Measurements from ENCODE around the gene SLC2A1. TPM values are rescaled to one million over a fixed set of nuclear protein-coding genes. Genes with fewer than 3 reads are reported as not detected.
A peak's percentile ranks its signal among the peaks of the same experiment; 100 is the strongest.

Gene SLC2A1
- total and polyA plus RNA-seq, 9 of the 15 experiments (the other 6 are each of a cell fraction or from before 2014, with no cell fraction given), result 12.6 to 153 (median 48.0) TPM

DNA sequence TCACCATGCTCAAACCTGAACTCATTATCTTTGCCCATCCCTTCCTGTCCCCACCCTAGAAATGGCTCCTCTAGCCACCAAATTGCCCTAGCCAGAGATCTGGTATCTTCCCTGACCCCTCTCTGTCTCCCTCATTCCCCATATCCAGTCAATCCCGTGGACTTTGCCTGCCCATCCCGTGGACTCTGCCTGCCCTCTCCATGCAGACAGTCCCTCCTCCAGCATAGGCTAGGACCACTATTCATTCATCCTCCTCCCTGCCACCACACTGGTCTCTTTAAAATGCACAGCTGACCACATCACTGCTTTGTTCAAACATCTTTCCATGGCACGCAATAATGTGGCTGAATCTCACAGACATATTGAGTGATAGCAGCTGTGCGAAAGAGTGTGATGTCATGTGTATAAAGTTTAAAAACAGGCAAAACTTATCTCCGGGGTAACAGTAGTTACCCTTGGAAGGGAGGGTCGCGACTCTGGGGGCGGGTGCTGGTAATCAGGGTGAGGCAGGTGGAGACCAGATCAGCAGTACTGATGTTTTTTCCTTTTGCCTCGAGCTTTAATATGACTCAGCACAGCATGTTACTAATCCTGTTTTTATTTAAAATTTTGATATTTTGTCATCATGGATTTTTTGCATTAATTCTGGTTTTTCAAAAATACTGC is 4.8 kb upstream of the SLC2A1 start (continued):
- TF ChIP-seq, protein P1, sequence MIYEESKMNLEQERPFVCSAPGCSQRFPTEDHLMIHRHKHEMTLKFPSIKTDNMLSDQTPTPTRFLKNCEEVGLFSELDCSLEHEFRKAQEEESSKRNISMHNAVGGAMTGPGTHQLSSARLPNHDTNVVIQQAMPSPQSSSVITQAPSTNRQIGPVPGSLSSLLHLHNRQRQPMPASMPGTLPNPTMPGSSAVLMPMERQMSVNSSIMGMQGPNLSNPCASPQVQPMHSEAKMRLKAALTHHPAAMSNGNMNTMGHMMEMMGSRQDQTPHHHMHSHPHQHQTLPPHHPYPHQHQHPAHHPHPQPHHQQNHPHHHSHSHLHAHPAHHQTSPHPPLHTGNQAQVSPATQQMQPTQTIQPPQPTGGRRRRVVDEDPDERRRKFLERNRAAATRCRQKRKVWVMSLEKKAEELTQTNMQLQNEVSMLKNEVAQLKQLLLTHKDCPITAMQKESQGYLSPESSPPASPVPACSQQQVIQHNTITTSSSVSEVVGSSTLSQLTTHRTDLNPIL (CRISPR knock-in tag; IDR thresholded peaks at IDR 0.05), result no peak
- TF ChIP-seq RFX5 (IDR thresholded peaks at IDR 0.05; ENCODE audit: low read depth, low read length) (peak; percentile 62), MXI1 (IDR thresholded peaks at IDR 0.05; ENCODE audit: low read depth, low read length) (peak; percentile 82), TCF7L2 (IDR thresholded peaks at IDR 0.05; ENCODE audit: low read depth, low read length) (no peak), MYC (IDR thresholded peaks at IDR 0.05; ENCODE audit: low read depth, low read length) (peak; percentile 73), MYC (CRISPR knock-in tag; IDR thresholded peaks at IDR 0.05; ENCODE audit: borderline replicate concordance, low read depth) (no peak), HDAC8 (tag; IDR thresholded peaks at IDR 0.05) (no peak), ESRRB (CRISPR knock-in tag; IDR thresholded peaks at IDR 0.05; ENCODE audit: borderline replicate concordance) (no peak), FOXJ3 (CRISPR knock-in tag; IDR thresholded peaks at IDR 0.05) (peak; percentile 70; the same call in 1 of the 2 replicates), HNRNPLL (IDR thresholded peaks at IDR 0.05; ENCODE audit: low read depth, low read length, poor library complexity, severe bottlenecking) (no peak), MCM3 (IDR thresholded peaks at IDR 0.05) (no peak), ZNF134 (CRISPR knock-in tag; conservative IDR thresholded peaks at IDR 0.05) (peak; percentile 33; the same call in 1 of the 2 replicates), NR1H2 (CRISPR knock-in tag; IDR thresholded peaks at IDR 0.05) (no peak), ZNF584 (CRISPR knock-in tag; IDR thresholded peaks at IDR 0.05; ENCODE audit: low read depth) (peak; percentile 83; the same call in 1 of the 2 replicates), SPI1 (IDR thresholded peaks at IDR 0.05; ENCODE audit: borderline replicate concordance, low read depth, low read length) (no peak), BRD9 (IDR thresholded peaks at IDR 0.05; ENCODE audit: low read depth, partially characterized antibody) (no peak), KLF16 (IDR thresholded peaks at IDR 0.05) (peak; percentile 99), ZSCAN29 (IDR thresholded peaks at IDR 0.05) (peak; percentile 55; the same call in 1 of the 2 replicates), ZNF77 (CRISPR knock-in tag; IDR thresholded peaks at IDR 0.05) (no peak)
- TF ChIP-seq, protein P2, sequence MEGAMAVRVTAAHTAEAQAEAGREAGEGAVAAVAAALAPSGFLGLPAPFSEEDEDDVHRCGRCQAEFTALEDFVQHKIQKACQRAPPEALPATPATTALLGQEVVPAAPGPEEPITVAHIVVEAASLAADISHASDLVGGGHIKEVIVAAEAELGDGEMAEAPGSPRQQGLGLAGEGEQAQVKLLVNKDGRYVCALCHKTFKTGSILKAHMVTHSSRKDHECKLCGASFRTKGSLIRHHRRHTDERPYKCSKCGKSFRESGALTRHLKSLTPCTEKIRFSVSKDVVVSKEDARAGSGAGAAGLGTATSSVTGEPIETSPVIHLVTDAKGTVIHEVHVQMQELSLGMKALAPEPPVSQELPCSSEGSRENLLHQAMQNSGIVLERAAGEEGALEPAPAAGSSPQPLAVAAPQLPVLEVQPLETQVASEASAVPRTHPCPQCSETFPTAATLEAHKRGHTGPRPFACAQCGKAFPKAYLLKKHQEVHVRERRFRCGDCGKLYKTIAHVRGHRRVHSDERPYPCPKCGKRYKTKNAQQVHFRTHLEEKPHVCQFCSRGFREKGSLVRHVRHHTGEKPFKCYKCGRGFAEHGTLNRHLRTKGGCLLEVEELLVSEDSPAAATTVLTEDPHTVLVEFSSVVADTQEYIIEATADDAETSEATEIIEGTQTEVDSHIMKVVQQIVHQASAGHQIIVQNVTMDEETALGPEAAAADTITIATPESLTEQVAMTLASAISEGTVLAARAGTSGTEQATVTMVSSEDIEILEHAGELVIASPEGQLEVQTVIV (CRISPR knock-in tag; IDR thresholded peaks at IDR 0.05; ENCODE audit: borderline replicate concordance), result no peak
- TF ChIP-seq, protein P3, sequence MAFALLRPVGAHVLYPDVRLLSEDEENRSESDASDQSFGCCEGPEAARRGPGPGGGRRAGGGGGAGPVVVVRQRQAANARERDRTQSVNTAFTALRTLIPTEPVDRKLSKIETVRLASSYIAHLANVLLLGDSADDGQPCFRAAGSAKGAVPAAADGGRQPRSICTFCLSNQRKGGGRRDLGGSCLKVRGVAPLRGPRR (CRISPR knock-in tag; IDR thresholded peaks at IDR 0.05), result no peak
- TF ChIP-seq, protein P4, sequence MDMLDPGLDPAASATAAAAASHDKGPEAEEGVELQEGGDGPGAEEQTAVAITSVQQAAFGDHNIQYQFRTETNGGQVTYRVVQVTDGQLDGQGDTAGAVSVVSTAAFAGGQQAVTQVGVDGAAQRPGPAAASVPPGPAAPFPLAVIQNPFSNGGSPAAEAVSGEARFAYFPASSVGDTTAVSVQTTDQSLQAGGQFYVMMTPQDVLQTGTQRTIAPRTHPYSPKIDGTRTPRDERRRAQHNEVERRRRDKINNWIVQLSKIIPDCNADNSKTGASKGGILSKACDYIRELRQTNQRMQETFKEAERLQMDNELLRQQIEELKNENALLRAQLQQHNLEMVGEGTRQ (CRISPR knock-in tag; IDR thresholded peaks at IDR 0.05), result no peak
- TF ChIP-seq, protein P5, sequence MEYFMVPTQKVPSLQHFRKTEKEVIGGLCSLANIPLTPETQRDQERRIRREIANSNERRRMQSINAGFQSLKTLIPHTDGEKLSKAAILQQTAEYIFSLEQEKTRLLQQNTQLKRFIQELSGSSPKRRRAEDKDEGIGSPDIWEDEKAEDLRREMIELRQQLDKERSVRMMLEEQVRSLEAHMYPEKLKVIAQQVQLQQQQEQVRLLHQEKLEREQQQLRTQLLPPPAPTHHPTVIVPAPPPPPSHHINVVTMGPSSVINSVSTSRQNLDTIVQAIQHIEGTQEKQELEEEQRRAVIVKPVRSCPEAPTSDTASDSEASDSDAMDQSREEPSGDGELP (CRISPR knock-in tag; IDR thresholded peaks at IDR 0.05; ENCODE audit: borderline replicate concordance), result peak; percentile 99
